Common myeloid progenitor, CD34-positive (primary cell): ENCODE measurements around the gene ACTN1.
A peak's percentile ranks its signal among the peaks of the same experiment; 100 is the strongest.
"Not testable (repeated sequence)": the region's sequence is repeated elsewhere in the genome, so short reads cannot be mapped to it uniquely, and the experiment has no call there.

Source experiments
- CTCF ChIA-PET: fragments of 350-600 bp; sonication (Branson Sonifier 250); formaldehyde crosslinking; loops from one replicate; lab custom pipeline; 2021; ENCODE audit warnings: antibody characterized with exemption; lab: Charles Lee
- POLR2A ChIA-PET: fragments of 350-600 bp; sonication (Branson Sonifier 250); formaldehyde crosslinking; loops from one replicate; lab custom pipeline; 2021; ENCODE audit warnings: antibody characterized with exemption; lab: Charles Lee
- DNase-seq, 3 donors: peaks; one replicate each; pipeline versions ENCODE4 v3.0.0 to v3.0.0-alpha.2; 2013
- H3K27ac ChIP-seq, 2 experiments: 1 replicate in 1 of 2; 2 replicates in 1 of 2; pipeline ENCODE4 v1.7.0; 2013; ENCODE audit warnings: inconsistent platforms in 2 of 2, low read length in 2 of 2, mild to moderate bottlenecking in 2 of 2, low read depth in 1 of 2, moderate library complexity in 1 of 2; ENCODE audit not compliant: severe bottlenecking in 2 of 2, insufficient read depth in 1 of 2, poor library complexity in 1 of 2
- H3K27me3 ChIP-seq, 5 experiments: replicated peaks in 2 of 5; 1 replicate in 3 of 5; 2 replicates in 2 of 5; pipeline versions ENCODE4 v1.6.1 to v1.7.0; 2013; ENCODE audit warnings: low read length in 4 of 5, mild to moderate bottlenecking in 2 of 5, moderate library complexity in 2 of 5, inconsistent platforms in 1 of 5; ENCODE audit not compliant: insufficient read depth in 5 of 5, control insufficient read depth in 4 of 5
- H3K36me3 ChIP-seq, 4 experiments: 1 replicate in 2 of 4; 2 replicates in 2 of 4; pipeline versions ENCODE4 v1.6.1 to v1.7.0; 2013; ENCODE audit warnings: low read length in 3 of 4, control low read depth in 1 of 4, mild to moderate bottlenecking in 1 of 4; ENCODE audit not compliant: control insufficient read depth in 4 of 4, insufficient read depth in 4 of 4
- H3K4me1 ChIP-seq, 4 experiments: 1 replicate in 3 of 4; 2 replicates in 1 of 4; pipeline versions ENCODE4 v1.6.1 to v1.7.1; 2013; ENCODE audit warnings: low read length in 3 of 4, mild to moderate bottlenecking in 3 of 4, control low read depth in 1 of 4, inconsistent platforms in 1 of 4, moderate library complexity in 1 of 4; ENCODE audit not compliant: control insufficient read depth in 4 of 4, insufficient read depth in 4 of 4; ENCODE audit errors: control extremely low read depth in 1 of 4
- H3K4me3 ChIP-seq, 7 experiments: 1 replicate in 4 of 7; 2 replicates in 3 of 7; pipeline versions ENCODE4 v1.5.1 to v1.7.0; 2013; ENCODE audit warnings: mild to moderate bottlenecking in 7 of 7, low read length in 6 of 7, moderate library complexity in 6 of 7, inconsistent platforms in 2 of 7, low read depth in 2 of 7, control low read depth in 1 of 7; ENCODE audit not compliant: insufficient read depth in 4 of 7, control insufficient read depth in 1 of 7; ENCODE audit errors: extremely low read depth in 1 of 7
- H3K9me3 ChIP-seq, 5 experiments: 1 replicate in 4 of 5; 2 replicates in 1 of 5; pipeline versions ENCODE4 v1.6.1 to v1.7.1; 2013; ENCODE audit warnings: low read length in 4 of 5, mild to moderate bottlenecking in 2 of 5, inconsistent platforms in 1 of 5, low read depth in 1 of 5, moderate library complexity in 1 of 5; ENCODE audit not compliant: control insufficient read depth in 4 of 5, insufficient read depth in 2 of 5; ENCODE audit errors: control extremely low read depth in 1 of 5
- WGBS: methylation state at CpG from one replicate; pipeline ENCODE4 v1.1.5; 2013; ENCODE audit not compliant: insufficient coverage; 5-methylcytosine and 5-hydroxymethylcytosine counted together

ACTN1 gene

GRCh38 chr14:68976160-68977067 is 2.7 kb downstream of the ACTN1 start:
- Histone ChIP-seq H3K9me3 (peaks cover 0 to 12% (median 5%) of the 10 kb centered on the region in 5 experiments), H3K4me3 (peak overlapping the region in 1 of 7 experiments; percentile 31), H3K36me3 (peaks cover 2 to 33% (median 14%) of the 10 kb centered on the region in 4 experiments), H3K4me1 (peaks cover 7 to 28% (median 25%) of the 10 kb centered on the region in 4 experiments), H3K27ac (no peak overlapping the region), H3K27me3 (peaks cover 0 to 4% (median 0%) of the 10 kb centered on the region in 5 experiments)
- DNase-seq: no peak
- 89% methylated on average over 10 of the region's 13 CpGs for WGBS
- CTCF ChIA-PET: interaction anchor here (1.2 kb wide), 3 partner anchors 19 to 66 kb away, joined by 3 read pairs; no protein-coding TSS in a partner anchor
- POLR2A ChIA-PET: no interaction called here

GRCh38 chr14:68975667-68976066 is 3.4 kb downstream of the ACTN1 start:
- H3K9me3 ChIP-seq: peaks cover 0 to 12% (median 5%) of the 10 kb centered on the region in 5 experiments
- CTCF ChIA-PET: interaction anchor here (1.2 kb wide), 3 partner anchors 18 to 66 kb away, joined by 3 read pairs; no protein-coding TSS in a partner anchor
- peak overlapping the region in 1 of 7 experiments; percentile 2 for H3K4me3 ChIP-seq
- H3K27me3 ChIP-seq: peaks cover 0 to 4% (median 0%) of the 10 kb centered on the region in 5 experiments
- peaks cover 2 to 36% (median 14%) of the 10 kb centered on the region in 4 experiments for H3K36me3 ChIP-seq
- peaks cover 7 to 30% (median 27%) of the 10 kb centered on the region in 4 experiments for H3K4me1 ChIP-seq
- no peak for DNase-seq
- POLR2A ChIA-PET: no interaction called here
- 92% methylated on average over 7 of the region's 7 CpGs for WGBS
- no peak overlapping the region for H3K27ac ChIP-seq

DNA sequence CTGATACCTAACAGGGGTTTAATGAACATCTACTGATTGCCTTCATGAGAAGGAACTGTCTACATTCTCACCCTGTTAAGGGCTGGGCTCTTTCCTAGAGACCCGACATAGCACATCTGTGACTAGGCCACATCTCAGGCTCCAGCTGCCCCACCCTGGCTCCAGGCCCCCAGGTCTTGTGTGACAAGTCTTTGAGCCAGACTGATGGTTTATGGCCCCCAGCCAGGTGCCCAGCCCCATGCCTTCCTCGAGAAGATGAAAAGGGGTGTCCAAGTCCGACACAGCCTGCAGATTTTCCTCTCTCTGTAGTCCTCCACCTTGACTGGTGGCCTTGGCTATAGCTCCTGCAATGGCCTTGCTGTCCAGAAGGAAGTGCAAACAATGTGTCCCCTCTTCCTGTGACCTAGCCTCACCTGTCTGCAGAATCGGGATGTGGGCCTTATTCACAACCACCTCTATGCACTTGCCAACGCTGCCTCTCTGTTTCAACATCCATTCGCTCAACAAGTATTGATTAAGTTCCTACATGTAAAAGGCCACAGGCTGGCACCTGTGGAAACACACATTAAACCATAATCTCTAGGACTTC is 4.2 kb downstream of the ACTN1 start:
- no peak overlapping the region for H3K4me3 ChIP-seq
- 100% methylated on average over 3 of the region's 6 CpGs for WGBS
- no peak for DNase-seq

DNA sequence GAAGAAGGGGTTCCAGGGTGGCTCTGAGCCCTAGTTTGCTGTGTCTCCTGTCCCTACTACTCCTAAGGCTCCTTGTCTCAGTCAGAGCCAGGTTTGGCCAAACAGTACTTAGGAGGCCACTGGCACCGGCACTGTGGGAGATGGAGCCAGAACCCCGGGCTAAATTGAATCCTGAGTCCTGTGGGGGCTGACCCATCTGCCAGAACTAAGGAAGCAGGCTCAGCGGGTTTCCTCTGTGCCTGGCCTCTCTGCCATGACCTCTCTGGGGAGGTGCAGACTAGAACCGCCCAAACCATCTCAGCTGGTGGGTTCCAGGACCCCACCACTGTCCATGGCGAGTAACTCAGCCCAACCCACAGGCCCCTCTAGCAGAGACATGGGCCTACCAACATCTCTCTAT is 5.5 kb downstream of the ACTN1 start:
- peaks cover 2 to 36% (median 14%) of the 10 kb centered on the region in 4 experiments for H3K36me3 ChIP-seq
- DNase-seq: no peak
- H3K27me3 ChIP-seq: no peaks in the 10 kb centered on the region
- H3K4me3 ChIP-seq: no peak overlapping the region
- H3K9me3 ChIP-seq: peaks cover 0 to 12% (median 5%) of the 10 kb centered on the region in 5 experiments
- POLR2A ChIA-PET: no interaction called here
- H3K4me1 ChIP-seq: peaks cover 7 to 36% (median 28%) of the 10 kb centered on the region in 4 experiments
- 98% methylated on average over 4 of the region's 5 CpGs for WGBS
- H3K27ac ChIP-seq: no peak overlapping the region
- CTCF ChIA-PET: interaction anchor here (1.3 kb wide), 1 partner anchor 17 kb away, joined by 3 read pairs; no protein-coding TSS in a partner anchor

More for the DNA sequence above, 4.2 kb downstream of the ACTN1 start:
- peaks cover 7 to 34% (median 30%) of the 10 kb centered on the region in 4 experiments for H3K4me1 ChIP-seq
- no peaks in the 10 kb centered on the region for H3K27me3 ChIP-seq
- peaks cover 0 to 12% (median 5%) of the 10 kb centered on the region in 5 experiments for H3K9me3 ChIP-seq
- peaks cover 2 to 36% (median 14%) of the 10 kb centered on the region in 4 experiments for H3K36me3 ChIP-seq
- H3K27ac ChIP-seq: no peak overlapping the region
- CTCF ChIA-PET: interaction anchor here (1.3 kb wide), 1 partner anchor 19 kb away, joined by 3 read pairs; no protein-coding TSS in a partner anchor
- POLR2A ChIA-PET: interaction anchor here (0.6 kb wide), 1 partner anchor 15 kb away, joined by 3 read pairs; no protein-coding TSS in a partner anchor

DNA sequence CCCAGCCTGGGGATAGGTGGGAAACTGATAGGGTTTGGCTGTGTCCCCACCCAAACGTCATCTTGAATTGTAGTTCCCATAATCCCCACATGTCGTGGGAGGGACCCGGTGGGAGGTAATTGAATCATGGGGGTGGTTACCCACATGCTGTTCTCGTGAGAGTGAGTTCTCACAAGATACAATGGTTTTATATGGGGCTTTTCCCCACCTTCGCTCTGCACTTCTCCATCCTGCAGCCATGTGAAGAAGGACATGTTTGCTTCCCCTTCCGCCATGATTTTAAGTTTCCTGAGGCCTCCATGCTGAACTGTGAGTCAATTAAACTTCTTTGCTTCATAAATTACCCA is 5.9 kb downstream of the ACTN1 start:
- peaks cover 0 to 12% (median 5%) of the 10 kb centered on the region in 5 experiments for H3K9me3 ChIP-seq
- H3K27ac ChIP-seq, H3K4me3 ChIP-seq, DNase-seq, CTCF ChIA-PET, H3K27me3 ChIP-seq, POLR2A ChIA-PET: not testable (repeated sequence)
- WGBS: 83% methylated on average over 1 of the region's 6 CpGs
- peaks cover 7 to 36% (median 27%) of the 10 kb centered on the region in 4 experiments for H3K4me1 ChIP-seq
- H3K36me3 ChIP-seq: peaks cover 2 to 37% (median 14%) of the 10 kb centered on the region in 4 experiments

DNA sequence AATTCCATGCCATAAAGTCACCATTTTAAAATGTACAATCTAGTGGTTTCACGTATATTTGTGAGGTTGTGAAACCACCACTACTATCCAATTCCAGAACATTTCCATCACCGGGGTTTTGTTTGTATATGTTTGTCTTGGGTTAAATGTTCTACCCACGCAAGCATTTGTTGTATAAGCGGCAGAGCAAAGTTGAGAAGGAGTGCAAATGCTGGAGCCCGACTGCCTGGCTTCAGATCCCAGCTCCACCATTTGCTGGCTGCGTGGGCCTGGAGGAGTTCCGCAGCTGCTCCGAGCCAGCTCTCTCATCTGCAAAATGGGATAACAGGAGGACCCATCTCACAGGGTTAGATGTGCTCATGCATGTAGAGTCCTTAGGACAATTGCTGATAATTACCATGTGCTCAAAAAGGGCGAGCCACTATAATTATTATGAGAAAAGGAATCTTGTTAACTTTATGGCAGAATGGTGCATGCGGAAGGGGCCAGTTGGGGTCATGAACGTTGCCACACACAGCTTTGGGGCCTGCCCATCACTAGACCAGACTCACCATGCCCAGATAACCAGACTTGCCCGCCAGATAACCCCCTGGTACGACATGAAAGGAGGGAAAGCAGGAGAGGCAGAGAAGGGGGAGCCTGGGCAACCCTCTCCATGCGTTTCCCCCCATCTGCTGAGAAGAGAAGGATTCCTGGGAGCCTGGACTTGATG is 6.4 kb downstream of the ACTN1 start:
- no peak for DNase-seq
- ChIA-PET CTCF (no interaction called here), POLR2A (no interaction called here)
- Histone ChIP-seq H3K9me3 (peaks cover 0 to 12% (median 5%) of the 10 kb centered on the region in 5 experiments), H3K27me3 (no peaks in the 10 kb centered on the region), H3K4me3 (no peak overlapping the region), H3K4me1 (peaks cover 7 to 32% (median 23%) of the 10 kb centered on the region in 4 experiments), H3K27ac (no peak overlapping the region), H3K36me3 (peaks cover 2 to 38% (median 14%) of the 10 kb centered on the region in 4 experiments)
- WGBS: 97% methylated on average over 9 of the region's 14 CpGs
